HEK293T (cell line): ENCODE results near the gene COX6A2.

Experiments
- CTCF ChIA-PET: fragments of 350-600 bp; formaldehyde crosslinking; extraction: SDS; loops from one replicate; lab custom pipeline; 2021; ENCODE audit warnings: antibody characterized with exemption, inconsistent platforms; lab: Yijun Ruan, JAX
- POLR2A ChIA-PET: fragments of 350-600 bp; formaldehyde crosslinking; extraction: SDS; loops from one replicate; lab custom pipeline; 2020; ENCODE audit warnings: antibody characterized with exemption, inconsistent platforms; lab: Yijun Ruan, JAX
- DNase-seq: peaks from one replicate; pipeline ENCODE4 v3.0.0; 2012; ENCODE audit warnings: mixed read lengths; ENCODE audit errors: extremely low spot score
- ARNT ChIP-seq: fragments of 450-650 bp; IDR thresholded peaks from 2 replicates; pipeline ENCODE4 v1.6.1; 2017; ENCODE audit warnings: mild to moderate bottlenecking
- BHLHE40 ChIP-seq: fragments of 450-650 bp; IDR thresholded peaks from 2 replicates; pipeline ENCODE4 v1.6.1; 2016; ENCODE audit warnings: mild to moderate bottlenecking, moderate library complexity, borderline replicate concordance
- CTBP1 ChIP-seq: fragments of 450-650 bp; IDR thresholded peaks from 2 replicates; pipeline ENCODE4 v1.6.1; 2016; ENCODE audit warnings: borderline replicate concordance
- ELF4 ChIP-seq: fragments of 450-650 bp; IDR thresholded peaks from 2 replicates; pipeline ENCODE4 v1.6.1; 2017; ENCODE audit warnings: antibody characterized with exemption
- FOXA1 ChIP-seq: fragments of 450-650 bp; IDR thresholded peaks from 2 replicates; pipeline ENCODE4 v1.6.1; 2016; ENCODE audit warnings: mild to moderate bottlenecking
- FOXK2 ChIP-seq: fragments of 450-650 bp; IDR thresholded peaks from 2 replicates; pipeline ENCODE4 v1.6.1; 2016; ENCODE audit warnings: mild to moderate bottlenecking
- FOXM1 ChIP-seq: fragments of 450-650 bp; IDR thresholded peaks from 2 replicates; pipeline ENCODE4 v1.6.1; 2017; ENCODE audit warnings: mild to moderate bottlenecking, borderline replicate concordance
- HDGF ChIP-seq: fragments of 450-650 bp; IDR thresholded peaks from 2 replicates; pipeline ENCODE4 v1.6.1; 2017; ENCODE audit warnings: antibody characterized with exemption, borderline replicate concordance
- L3MBTL2 ChIP-seq: fragments of 450-650 bp; conservative IDR thresholded peaks from 2 replicates; pipeline ENCODE4 v1.6.1; 2016; ENCODE audit warnings: mild to moderate bottlenecking
- LEF1 ChIP-seq: fragments of 450-650 bp; IDR thresholded peaks from 2 replicates; pipeline ENCODE4 v1.6.1; 2017; ENCODE audit warnings: mild to moderate bottlenecking, borderline replicate concordance
- NFRKB ChIP-seq: fragments of 450-650 bp; IDR thresholded peaks from 2 replicates; pipeline ENCODE4 v1.6.1; 2016; ENCODE audit warnings: mild to moderate bottlenecking, moderate library complexity
- PKNOX1 ChIP-seq: fragments of 450-650 bp; IDR thresholded peaks from 2 replicates; pipeline ENCODE4 v1.6.1; 2016
- SP1 ChIP-seq: fragments of 450-650 bp; IDR thresholded peaks from 2 replicates; pipeline ENCODE4 v1.6.1; 2017
- SUZ12 ChIP-seq: fragments of 450-650 bp; IDR thresholded peaks from 2 replicates; pipeline ENCODE4 v1.6.1; 2016; ENCODE audit warnings: mild to moderate bottlenecking
- TARDBP ChIP-seq: fragments of 450-650 bp; IDR thresholded peaks from 2 replicates; pipeline ENCODE4 v1.6.1; 2016
- ZNF384 ChIP-seq: fragments of 450-650 bp; IDR thresholded peaks from 2 replicates; pipeline ENCODE4 v1.6.1; 2016

COX6A2 gene

GRCh38 chr16:31388535-31388934 is 39.6 kb downstream of the COX6A2 start:
- CTCF ChIA-PET, result interaction anchor here (1.0 kb wide), 1 partner anchor 220 kb away, joined by 4 read pairs; no protein-coding TSS in a partner anchor
- TF ChIP-seq SP1, result no peak
- no peak for TF ChIP-seq FOXM1
- TF ChIP-seq FOXA1, result no peak
- POLR2A ChIA-PET, result no interaction called here
- no peak for DNase-seq

- DNase-seq, result no peak
- no peak for TF ChIP-seq SP1
- no peak for TF ChIP-seq BHLHE40
- no peak for TF ChIP-seq PKNOX1
- no peak for TF ChIP-seq CTBP1
- no peak for TF ChIP-seq ARNT
- no peak for TF ChIP-seq HDGF
- no peak for TF ChIP-seq L3MBTL2
- TF ChIP-seq ELF4, result no peak
- TF ChIP-seq FOXA1, result no peak
- no peak for TF ChIP-seq TARDBP
- no peak for TF ChIP-seq SUZ12
- TF ChIP-seq LEF1, result no peak
- ChIA-PET POLR2A (interaction anchor here (0.6 to 1.2 kb wide), 2 partner anchors 66 to 159 kb away, joined by 3 read pairs; no protein-coding TSS in a partner anchor), CTCF (interaction anchor here (1.2 kb wide), 1 partner anchor 56 kb away, joined by 3 read pairs; the partner anchor contains the start of gene ZNF843)
Observed at GRCh38 chr16:31386157-31386984, 41.8 kb downstream of the COX6A2 start.

GRCh38 chr16:31385680-31386079 is 42.5 kb downstream of the COX6A2 start:
- CTCF ChIA-PET, result interaction anchor here (1.2 kb wide), 1 partner anchor 57 kb away, joined by 3 read pairs; the partner anchor contains the start of gene ZNF843
- POLR2A ChIA-PET, result no interaction called here
- no peak for DNase-seq
- TF ChIP-seq FOXM1, result no peak

- DNase-seq, result peak; percentile 85
- POLR2A ChIA-PET, result no interaction called here
Observed at GRCh38 chr16:31382485-31383161, 45.5 kb downstream of the COX6A2 start.

GRCh38 chr16:31380201-31380600 is 48.0 kb downstream of the COX6A2 start:
- DNase-seq, result no peak
- TF ChIP-seq ZNF384, result no peak
- TF ChIP-seq SUZ12, result no peak
- TF ChIP-seq FOXK2, result no peak
- TF ChIP-seq ARNT, result no peak
- no peak for TF ChIP-seq BHLHE40
- TF ChIP-seq PKNOX1, result no peak
- no peak for TF ChIP-seq CTBP1
- no peak for TF ChIP-seq FOXM1
- no peak for TF ChIP-seq SP1
- no peak for TF ChIP-seq HDGF
- TF ChIP-seq NFRKB, result no peak
- no peak for TF ChIP-seq FOXA1
- no peak for TF ChIP-seq LEF1
- TF ChIP-seq L3MBTL2, result no peak
- ChIA-PET CTCF (no interaction called here), POLR2A (interaction anchor here (0.6 kb wide), 1 partner anchor 622 kb away, joined by 3 read pairs; no protein-coding TSS in a partner anchor)

More at GRCh38 chr16:31382485-31383161, 45.5 kb downstream of the COX6A2 start:
- CTCF ChIA-PET, result interaction anchor here (0.6 to 1.0 kb wide), 3 partner anchors 10 to 398 kb away, joined by 3 read pairs; partner anchors contain the start of gene HSD3B7
- TF ChIP-seq L3MBTL2 (no peak), ARNT (no peak), FOXM1 (no peak), CTBP1 (no peak)
